ENCODE measurements around the gene MBD4. TPM values are rescaled to one million over a fixed set of nuclear protein-coding genes. Genes with fewer than 3 reads are reported as not detected.
"Not testable (repeated sequence)": the region's sequence is repeated elsewhere in the genome, so short reads cannot be mapped to it uniquely, and the experiment has no call there.

Gene MBD4
- total and polyA plus RNA-seq, 4 donors, result 18.7 to 31.2 (median 26.3) TPM

- DNase-seq (no peak), ATAC-seq (ENCODE audit: low FRiP score) (no peak)
- Histone ChIP-seq H3K27ac (ENCODE audit: low read depth in 1 of 2, low read length in 2 of 2) (no peak overlapping the region), H3K9me3 (ENCODE audit: control insufficient read depth, low read length) (no peaks in the 10 kb centered on the region), H3K27me3 (ENCODE audit: control insufficient read depth in 1 of 2, insufficient read depth in 2 of 2, low read length in 1 of 2) (no peaks in the 10 kb centered on the region), H3K4me3 (ENCODE audit: low read length in 2 of 2) (no peak overlapping the region), H3K4me1 (ENCODE audit: control insufficient read depth in 1 of 2, insufficient read depth in 2 of 2, low read length in 2 of 2) (peaks cover 0 to 2% of the 10 kb centered on the region in 2 donors), H3K36me3 (ENCODE audit: control insufficient read depth in 1 of 2, insufficient read depth in 2 of 2, low read length in 1 of 2) (peaks cover 0 to 2% of the 10 kb centered on the region in 2 donors)
- 91% methylated on average over 8 of the region's 8 CpGs for WGBS, 2 donors
- intact Hi-C loops (cut with DNase I), result no loop called here
Measured at GRCh38 chr3:129483870-129484269, 44.1 kb upstream of the MBD4 start.

GRCh38 chr3:129482721-129483120 lies 43.0 kb upstream of the MBD4 start:
- no peak overlapping the region for H3K4me3 ChIP-seq (ENCODE audit: low read length in 2 of 2)
- peaks cover 0 to 4% of the 10 kb centered on the region in 2 donors for H3K36me3 ChIP-seq (ENCODE audit: control insufficient read depth in 1 of 2, insufficient read depth in 2 of 2, low read length in 1 of 2)
- ATAC-seq (ENCODE audit: low FRiP score) (no peak), DNase-seq (no peak)
- no peaks in the 10 kb centered on the region for H3K9me3 ChIP-seq (ENCODE audit: control insufficient read depth, low read length)
- intact Hi-C loops (cut with DNase I), result no loop called here
- H3K27me3 ChIP-seq (ENCODE audit: control insufficient read depth in 1 of 2, insufficient read depth in 2 of 2, low read length in 1 of 2), result no peaks in the 10 kb centered on the region
- H3K4me1 ChIP-seq (ENCODE audit: control insufficient read depth in 1 of 2, insufficient read depth in 2 of 2, low read length in 2 of 2), result peaks cover 0 to 2% of the 10 kb centered on the region in 2 donors
- no peak overlapping the region for H3K27ac ChIP-seq (ENCODE audit: low read depth in 1 of 2, low read length in 2 of 2)
- whole genome bisulfite sequencing, 2 donors, result 78 to 81% methylated on average over 1 of the region's 1 CpG

- no peaks in the 10 kb centered on the region for H3K9me3 ChIP-seq (ENCODE audit: control insufficient read depth, low read length)
- DNase-seq (peak; percentile 79 to 85), ATAC-seq (ENCODE audit: low FRiP score) (peak; percentile 74)
- no peak overlapping the region for H3K27ac ChIP-seq (ENCODE audit: low read depth in 1 of 2, low read length in 2 of 2)
- peaks cover under 1 to 6% of the 10 kb centered on the region in 2 donors for H3K36me3 ChIP-seq (ENCODE audit: control insufficient read depth in 1 of 2, insufficient read depth in 2 of 2, low read length in 1 of 2)
- no peaks in the 10 kb centered on the region for H3K27me3 ChIP-seq (ENCODE audit: control insufficient read depth in 1 of 2, insufficient read depth in 2 of 2, low read length in 1 of 2)
- intact Hi-C loops (cut with DNase I), result no loop called here
- 46 to 50% methylated on average over 12 of the region's 12 CpGs for WGBS, 2 donors
- peaks cover 0 to 2% of the 10 kb centered on the region in 2 donors for H3K4me1 ChIP-seq (ENCODE audit: control insufficient read depth in 1 of 2, insufficient read depth in 2 of 2, low read length in 2 of 2)
- no peak overlapping the region for H3K4me3 ChIP-seq (ENCODE audit: low read length in 2 of 2)
Measured at GRCh38 chr3:129481766-129482332, 42.1 kb upstream of the MBD4 start.

GRCh38 chr3:129481225-129481765 lies 41.5 kb upstream of the MBD4 start:
- H3K27ac ChIP-seq (ENCODE audit: low read depth in 1 of 2, low read length in 2 of 2); H3K4me1 ChIP-seq (ENCODE audit: control insufficient read depth in 1 of 2, insufficient read depth in 2 of 2, low read length in 2 of 2); H3K27me3 ChIP-seq (ENCODE audit: control insufficient read depth in 1 of 2, insufficient read depth in 2 of 2, low read length in 1 of 2); H3K36me3 ChIP-seq (ENCODE audit: control insufficient read depth in 1 of 2, insufficient read depth in 2 of 2, low read length in 1 of 2); ATAC-seq (ENCODE audit: low FRiP score); H3K9me3 ChIP-seq (ENCODE audit: control insufficient read depth, low read length); H3K4me3 ChIP-seq (ENCODE audit: low read length in 2 of 2); intact Hi-C loops (cut with DNase I): not testable (repeated sequence)
- 42 to 50% methylated on average over 6 to 9 of the region's 11 CpGs for WGBS, 2 donors
- DNase-seq, result peak in 1 of 2 donors; percentile 83

GRCh38 chr3:129476586-129476985 lies 36.8 kb upstream of the MBD4 start:
- intact Hi-C loops (cut with DNase I), result no loop called here
- 83 to 91% methylated on average over 6 of the region's 6 CpGs for WGBS, 2 donors
- Histone ChIP-seq H3K9me3 (ENCODE audit: control insufficient read depth, low read length) (no peaks in the 10 kb centered on the region), H3K4me1 (ENCODE audit: control insufficient read depth in 1 of 2, insufficient read depth in 2 of 2, low read length in 2 of 2) (no peaks in the 10 kb centered on the region), H3K27ac (ENCODE audit: low read depth in 1 of 2, low read length in 2 of 2) (no peak overlapping the region), H3K4me3 (ENCODE audit: low read length in 2 of 2) (no peak overlapping the region), H3K36me3 (ENCODE audit: control insufficient read depth in 1 of 2, insufficient read depth in 2 of 2, low read length in 1 of 2) (peaks cover 3 to 8% of the 10 kb centered on the region in 2 donors), H3K27me3 (ENCODE audit: control insufficient read depth in 1 of 2, insufficient read depth in 2 of 2, low read length in 1 of 2) (no peaks in the 10 kb centered on the region)
- ATAC-seq (ENCODE audit: low FRiP score) (no peak), DNase-seq (no peak)

GRCh38 chr3:129475863-129476262 lies 36.1 kb upstream of the MBD4 start:
- intact Hi-C loops (cut with DNase I), result no loop called here
- Histone ChIP-seq H3K4me3 (ENCODE audit: low read length in 2 of 2) (no peak overlapping the region), H3K9me3 (ENCODE audit: control insufficient read depth, low read length) (no peaks in the 10 kb centered on the region), H3K27ac (ENCODE audit: low read depth in 1 of 2, low read length in 2 of 2) (no peak overlapping the region), H3K4me1 (ENCODE audit: control insufficient read depth in 1 of 2, insufficient read depth in 2 of 2, low read length in 2 of 2) (peaks cover 0 to 2% of the 10 kb centered on the region in 2 donors), H3K36me3 (ENCODE audit: control insufficient read depth in 1 of 2, insufficient read depth in 2 of 2, low read length in 1 of 2) (peaks cover 3 to 10% of the 10 kb centered on the region in 2 donors), H3K27me3 (ENCODE audit: control insufficient read depth in 1 of 2, insufficient read depth in 2 of 2, low read length in 1 of 2) (no peaks in the 10 kb centered on the region)
- ATAC-seq (ENCODE audit: low FRiP score), result no peak
- no peak for DNase-seq
- 97 to 98% methylated on average over 3 of the region's 3 CpGs for WGBS, 2 donors

GRCh38 chr3:129474984-129475804 lies 35.4 kb upstream of the MBD4 start:
- no peak for ATAC-seq (ENCODE audit: low FRiP score)
- no peak for DNase-seq
- H3K27ac ChIP-seq (ENCODE audit: low read depth in 1 of 2, low read length in 2 of 2), result no peak overlapping the region
- WGBS, 2 donors, result 89 to 92% methylated on average over 10 of the region's 10 CpGs
- H3K36me3 ChIP-seq (ENCODE audit: control insufficient read depth in 1 of 2, insufficient read depth in 2 of 2, low read length in 1 of 2), result peaks cover 3 to 10% of the 10 kb centered on the region in 2 donors
- intact Hi-C loops (cut with DNase I), result no loop called here
- H3K27me3 ChIP-seq (ENCODE audit: control insufficient read depth in 1 of 2, insufficient read depth in 2 of 2, low read length in 1 of 2), result no peaks in the 10 kb centered on the region
- H3K4me3 ChIP-seq (ENCODE audit: low read length in 2 of 2), result no peak overlapping the region
- H3K4me1 ChIP-seq (ENCODE audit: control insufficient read depth in 1 of 2, insufficient read depth in 2 of 2, low read length in 2 of 2), result peaks cover 0 to 2% of the 10 kb centered on the region in 2 donors
- no peaks in the 10 kb centered on the region for H3K9me3 ChIP-seq (ENCODE audit: control insufficient read depth, low read length)

- no peaks in the 10 kb centered on the region for H3K27me3 ChIP-seq (ENCODE audit: control insufficient read depth in 1 of 2, insufficient read depth in 2 of 2, low read length in 1 of 2)
- H3K9me3 ChIP-seq (ENCODE audit: control insufficient read depth, low read length), result no peaks in the 10 kb centered on the region
- peaks cover 0 to 2% of the 10 kb centered on the region in 2 donors for H3K4me1 ChIP-seq (ENCODE audit: control insufficient read depth in 1 of 2, insufficient read depth in 2 of 2, low read length in 2 of 2)
- DNase-seq (no peak), ATAC-seq (ENCODE audit: low FRiP score) (no peak)
- peaks cover 3 to 9% of the 10 kb centered on the region in 2 donors for H3K36me3 ChIP-seq (ENCODE audit: control insufficient read depth in 1 of 2, insufficient read depth in 2 of 2, low read length in 1 of 2)
- H3K27ac ChIP-seq (ENCODE audit: low read depth in 1 of 2, low read length in 2 of 2), result no peak overlapping the region
- no peak overlapping the region for H3K4me3 ChIP-seq (ENCODE audit: low read length in 2 of 2)
- 79 to 81% methylated on average over 4 of the region's 4 CpGs for whole genome bisulfite sequencing, 2 donors
- intact Hi-C loops (cut with DNase I), result no loop called here
Measured at GRCh38 chr3:129473769-129474152, 34.0 kb upstream of the MBD4 start.

Measured in aorta (tissue), 5 donors.